Activated CD8-positive, alpha-beta memory T cell treated with anti-CD3 and anti-CD28 coated beads for 36 hours (primary cell): ENCODE measurements around the gene TJP1. TPM values are rescaled to one million over a fixed set of nuclear protein-coding genes. Genes with fewer than 3 reads are reported as not detected.
"Not testable (repeated sequence)": the region's sequence is repeated elsewhere in the genome, so short reads cannot be mapped to it uniquely, and the experiment has no call there.

Experiments
- CTCF ChIA-PET: fragments of 350-600 bp; sonication (Branson Sonifier 250); formaldehyde crosslinking; loops from one replicate; lab custom pipeline; 2021; ENCODE audit warnings: antibody characterized with exemption; lab: Charles Lee
- POLR2A ChIA-PET: fragments of 350-600 bp; sonication (Branson Sonifier 250); formaldehyde crosslinking; loops from one replicate; lab custom pipeline; 2021; ENCODE audit warnings: antibody characterized with exemption; lab: Charles Lee
- total RNA-seq, 2 experiments: library from RNA; stranded (reverse); gene quantifications; one replicate each; pipeline ENCODE4 v1.2.3, GENCODE V29; 2021

TJP1 gene
- total RNA-seq, 2 experiments from 2014 or later, result not detected

- ChIA-PET POLR2A (no interaction called here), CTCF (no interaction called here)
Measured at GRCh38 chr15:29724026-29724425, 98.2 kb downstream of the TJP1 start.

- ChIA-PET POLR2A (no interaction called here), CTCF (no interaction called here)
Measured at GRCh38 chr15:29713784-29714183, 108.5 kb downstream of the TJP1 start.

GRCh38 chr15:29712149-29712885 lies 110.0 kb downstream of the TJP1 start:
- POLR2A ChIA-PET, result no interaction called here
- CTCF ChIA-PET, result no interaction called here

GRCh38 chr15:29711531-29711930 lies 110.7 kb downstream of the TJP1 start:
- POLR2A ChIA-PET, result no interaction called here
- CTCF ChIA-PET, result no interaction called here

GRCh38 chr15:29708519-29708918 lies 113.7 kb downstream of the TJP1 start:
- ChIA-PET CTCF (no interaction called here), POLR2A (no interaction called here)

GRCh38 chr15:29704950-29705597 lies 117.2 kb downstream of the TJP1 start:
- CTCF ChIA-PET, result no interaction called here
- POLR2A ChIA-PET, result no interaction called here

GRCh38 chr15:29701151-29701550 lies 121.1 kb downstream of the TJP1 start:
- ChIA-PET CTCF (no interaction called here), POLR2A (no interaction called here)

- ChIA-PET CTCF (no interaction called here), POLR2A (no interaction called here)
Measured at GRCh38 chr15:29700296-29700695, 122.0 kb downstream of the TJP1 start.

- CTCF ChIA-PET, result no interaction called here
- POLR2A ChIA-PET, result no interaction called here
Measured at GRCh38 chr15:29699791-29700190, 122.5 kb downstream of the TJP1 start.

GRCh38 chr15:29698030-29698701 lies 124.1 kb downstream of the TJP1 start:
- ChIA-PET CTCF (no interaction called here), POLR2A (no interaction called here)

- POLR2A ChIA-PET, result no interaction called here
Measured at GRCh38 chr15:29696950-29697738, 125.1 kb downstream of the TJP1 start.

GRCh38 chr15:29696506-29696905 lies 125.8 kb downstream of the TJP1 start:
- POLR2A ChIA-PET, CTCF ChIA-PET: not testable (repeated sequence)

More at GRCh38 chr15:29696950-29697738, 125.1 kb downstream of the TJP1 start:
- CTCF ChIA-PET, result no interaction called here

GRCh38 chr15:29695489-29696167 lies 126.6 kb downstream of the TJP1 start:
- POLR2A ChIA-PET, result no interaction called here
- CTCF ChIA-PET, result no interaction called here

- POLR2A ChIA-PET, result no interaction called here
- CTCF ChIA-PET, result no interaction called here
Measured at GRCh38 chr15:29693225-29693624, 129.0 kb downstream of the TJP1 start.

GRCh38 chr15:29692527-29692926 lies 129.7 kb downstream of the TJP1 start:
- POLR2A ChIA-PET, result no interaction called here
- CTCF ChIA-PET, result no interaction called here

- ChIA-PET POLR2A (no interaction called here), CTCF (no interaction called here)
Measured at GRCh38 chr15:29690765-29691475, 131.3 kb downstream of the TJP1 start.

- POLR2A ChIA-PET, result no interaction called here
- CTCF ChIA-PET, result no interaction called here
Measured at GRCh38 chr15:29689287-29689986, 132.8 kb downstream of the TJP1 start.
